K562 (cell line): ENCODE measurements around the gene SLC16A4. TPM values are rescaled to one million over a fixed set of nuclear protein-coding genes. Genes with fewer than 3 reads are reported as not detected.

Experiments
- ATAC-seq: fragments of 200-7000 bp; cut with Tn5 transposase; 3 replicates; pipeline ENCODE4 v1.9.1; 2020; ENCODE audit warnings: moderate library complexity
- BruUV-seq: library from RNA; stranded (reverse); fragments of 400-500 nt; replicated peaks from 2 replicates; lab custom pipeline; 2021; lab: Mats Ljungman, UMichigan
- CTCF ChIA-PET: fragments of 300-600 bp; formaldehyde crosslinking; extraction: SDS; loops from one replicate; lab custom pipeline; 2021; ENCODE audit warnings: low intra/inter-chr PET ratio; lab: Yijun Ruan, JAX
- POLR2A ChIA-PET: fragments of 300-600, 350-650 bp; sonication (Branson Sonifier 250); formaldehyde crosslinking; extraction: SDS; loops from one replicate; lab custom pipeline; 2021; ENCODE audit warnings: antibody characterized with exemption, inconsistent platforms; lab: Yijun Ruan, JAX
- DNase-seq, 4 experiments: peaks; one replicate each; pipeline versions ENCODE4 v3.0.0 to v3.0.0-alpha.2; 2011 to 2018; ENCODE audit warnings: low spot score in 3 of 4, mixed read lengths in 3 of 4; ENCODE audit errors: extremely low read depth in 1 of 4
- FAIRE-seq: peaks from 2 replicates; lab custom pipeline; 2011; peaks lifted over from hg19 to GRCh38; lab: Jason Lieb, UNC
- H2AFZ ChIP-seq: 2 replicates; pipeline ENCODE4 v1.6.0; 2011; ENCODE audit warnings: low read depth, low read length, control low read depth, inconsistent platforms
- H3K27ac ChIP-seq: fragments of 200-600 bp; 3 replicates; pipeline ENCODE4 v1.8.0; 2011; ENCODE audit warnings: low read depth, mild to moderate bottlenecking, control low read depth, inconsistent platforms, low read length, moderate library complexity, mixed read lengths; ENCODE audit errors: extremely low read depth
- H3K27me3 ChIP-seq, 2 experiments: fragments of 300-600 bp in 1 of 2; 2 replicates in 1 of 2; 3 replicates in 1 of 2; pipeline versions ENCODE4 v1.6.0 to v1.8.0; 2011; ENCODE audit warnings: inconsistent platforms in 2 of 2, low read length in 2 of 2, mild to moderate bottlenecking in 1 of 2, mixed read lengths in 1 of 2, moderate library complexity in 1 of 2; ENCODE audit not compliant: control insufficient read depth in 2 of 2, insufficient read depth in 2 of 2
- H3K36me3 ChIP-seq: fragments of 300-600 bp; 3 replicates; pipeline ENCODE4 v1.8.0; 2011; ENCODE audit warnings: mild to moderate bottlenecking, low read length, inconsistent platforms; ENCODE audit not compliant: control insufficient read depth, insufficient read depth
- H3K4me1 ChIP-seq, 2 experiments: fragments of 200-600 bp in 1 of 2; replicated peaks in 1 of 2; 2 replicates in 1 of 2; 3 replicates in 1 of 2; pipeline versions ENCODE4 v1.5.1 to v1.8.0; 2011; ENCODE audit warnings: inconsistent platforms in 2 of 2, low read length in 2 of 2, mild to moderate bottlenecking in 1 of 2, mixed read lengths in 1 of 2, moderate library complexity in 1 of 2; ENCODE audit not compliant: control insufficient read depth in 2 of 2, insufficient read depth in 2 of 2
- H3K4me2 ChIP-seq: 2 replicates; pipeline ENCODE4 v1.6.1; 2011; ENCODE audit warnings: low read length, control low read depth, inconsistent platforms, mixed read lengths; ENCODE audit not compliant: insufficient read depth
- H3K4me3 ChIP-seq: fragments of 200-600 bp; sonication (generic), shearing (Covaris generic); 2 replicates; pipeline ENCODE4 v1.5.1; 2016; ENCODE audit warnings: control low read depth, inconsistent platforms
- H3K79me2 ChIP-seq: fragments of 200-600 bp; 3 replicates; pipeline ENCODE4 v1.8.0; 2011; ENCODE audit warnings: low read length, inconsistent platforms; ENCODE audit not compliant: control insufficient read depth, insufficient read depth
- H3K9ac ChIP-seq, 2 experiments: 2 replicates each; pipeline versions ENCODE4 v1.6.0 to v1.6.1; 2011; ENCODE audit warnings: low read depth in 2 of 2, low read length in 2 of 2, control low read depth in 1 of 2, inconsistent platforms in 1 of 2, mild to moderate bottlenecking in 1 of 2, mixed read lengths in 1 of 2; ENCODE audit not compliant: insufficient read depth in 1 of 2
- H3K9me1 ChIP-seq: one replicate; pipeline ENCODE4 v1.6.0; 2011; ENCODE audit warnings: inconsistent platforms, mild to moderate bottlenecking, low read length, moderate library complexity; ENCODE audit not compliant: control insufficient read depth, insufficient read depth
- H3K9me3 ChIP-seq: replicated peaks from 2 replicates; pipeline ENCODE4 v1.5.1; 2011; ENCODE audit warnings: low read depth, low read length, inconsistent platforms; ENCODE audit not compliant: control insufficient read depth, insufficient read depth
- H4K20me1 ChIP-seq: replicated peaks from 2 replicates; pipeline ENCODE4 v1.6.1; 2011; ENCODE audit warnings: low read length, inconsistent platforms, mixed read lengths; ENCODE audit not compliant: control insufficient read depth, insufficient read depth
- BCOR ChIP-seq: fragments of 450-650 bp; IDR thresholded peaks from 2 replicates; pipeline ENCODE4 v1.6.1; 2016
- BRD4 ChIP-seq: fragments of 200-600 bp; sonication (generic); IDR thresholded peaks from 2 replicates; pipeline ENCODE4 v1.6.1; 2017; ENCODE audit warnings: inconsistent platforms
- KDM2B ChIP-seq: fragments of 250-450 bp; sonication (Bioruptor Pico); IDR thresholded peaks from 2 replicates; pipeline ENCODE4 v1.8.0; 2021; ENCODE audit warnings: mild to moderate bottlenecking, moderate library complexity
- MEF2A ChIP-seq: IDR thresholded peaks from 2 replicates; pipeline ENCODE4 v1.6.1; 2011; ENCODE audit warnings: low read depth, mild to moderate bottlenecking, low read length, moderate library complexity; ENCODE audit not compliant: control insufficient read depth
- MIER1 ChIP-seq: fragments of 450-650 bp; IDR thresholded peaks from 2 replicates; pipeline ENCODE4 v1.6.1; 2016; ENCODE audit warnings: antibody characterized with exemption, mild to moderate bottlenecking, low read depth
- NR1H2 ChIP-seq: sonication (generic); formaldehyde crosslinking; IDR thresholded peaks from 2 replicates; pipeline ENCODE4 v1.4.0; 2020; ENCODE audit warnings: mild to moderate bottlenecking, missing genetic modification reagents
- POLR2G ChIP-seq: fragments of 200-400 bp; formaldehyde crosslinking; IDR thresholded peaks from 2 replicates; pipeline ENCODE4 v1.6.1; 2017; ENCODE audit warnings: low read depth, mild to moderate bottlenecking, antibody characterized with exemption, low read length, moderate library complexity
- PTBP1 ChIP-seq: fragments of 200-400 bp; formaldehyde crosslinking; IDR thresholded peaks from 2 replicates; pipeline ENCODE4 v1.6.1; 2017; ENCODE audit warnings: low read depth, low read length
- PTRF ChIP-seq: fragments of 450-650 bp; IDR thresholded peaks from 2 replicates; pipeline ENCODE4 v1.6.1; 2016; ENCODE audit warnings: mild to moderate bottlenecking, missing genetic modification characterization, missing compliant biosample characterization
- TBP ChIP-seq: optimal IDR thresholded peaks from 2 replicates; pipeline ENCODE3; 2011; ENCODE audit warnings: low read depth, low read length, improper control_type of control experiment
- TGIF2 ChIP-seq: sonication (generic); formaldehyde crosslinking; IDR thresholded peaks from 2 replicates; pipeline ENCODE4 v1.8.1; 2022; ENCODE audit warnings: mild to moderate bottlenecking, missing genetic modification reagents, moderate library complexity
- ZFP1 ChIP-seq: fragments of 450-650 bp; formaldehyde crosslinking; IDR thresholded peaks from 2 replicates; pipeline ENCODE4 v1.4.0; 2020; ENCODE audit warnings: mild to moderate bottlenecking, mixed read lengths
- ZNF431 ChIP-seq: sonication (generic); formaldehyde crosslinking; IDR thresholded peaks from 2 replicates; pipeline ENCODE4 v1.8.0; 2022; ENCODE audit warnings: mild to moderate bottlenecking, missing genetic modification reagents
- ZNF780A ChIP-seq: fragments of 250-450 bp; sonication (Bioruptor Pico); IDR thresholded peaks from 2 replicates; pipeline ENCODE4 v1.5.0; 2021; ENCODE audit warnings: mild to moderate bottlenecking
- WGBS: fragments of 100-300 bp; shearing (Covaris generic); methylation state at CpG from one replicate; pipeline ENCODE4 v1.1.6; 2016; ENCODE audit warnings: low coverage, mixed read lengths; ENCODE audit not compliant: insufficient coverage; ENCODE audit errors: missing lambda C conversion rate; 5-methylcytosine and 5-hydroxymethylcytosine counted together
- in situ Hi-C: fragments of 300-500 bp; cut with MboI; formaldehyde crosslinking; loops from 4 replicates; pipeline ENCODE4 v1.15.0; 2018; ENCODE audit warnings: inconsistent platforms, mixed read lengths
- intact Hi-C: fragments of 100-400 bp; cut with micrococcal nuclease; formaldehyde crosslinking; loops from 2 replicates; pipeline ENCODE4 v1.14.2; 2022
- polyA plus RNA-seq, 8 experiments: library from polyadenylated mRNA; depleted of rRNA in 4 of 8; stranded (reverse) in 5 of 8; unstranded in 3 of 8; fragments of >200 nt; fragmentation: Nextera tagmentation in 2 of 8; fragmentation: Illumina TruSeq in 1 of 8; extraction: Ambion mirVana in 2 of 8; extraction: Trizol in 1 of 8; gene quantifications; 2 replicates each; pipeline versions ENCODE4 v1.2.1 to v1.2.3, GENCODE V29; 2011 to 2014; ENCODE audit warnings: inconsistent platforms in 1 of 8, missing spikeins in 1 of 8
- total RNA-seq, 7 experiments: library from RNA; depleted of rRNA in 6 of 7; stranded (reverse); fragments of >200 nt in 6 of 7; fragmentation: Illumina TruSeq in 2 of 7; extraction: Trizol in 2 of 7; gene quantifications; 2 replicates each; pipeline versions ENCODE4 v1.2.1 to v1.2.3, GENCODE V29; 2011 to 2021; ENCODE audit warnings: low replicate concordance in 1 of 7
- TF ChIP-seq, protein P1 (sequence below), 2 experiments: fragments of 450-650 bp; IDR thresholded peaks; 2 replicates each; pipeline ENCODE4 v1.6.1; 2016
- TF ChIP-seq, protein P2 (sequence below): sonication (generic); formaldehyde crosslinking; IDR thresholded peaks from 2 replicates; pipeline ENCODE4 v1.8.1; 2023; ENCODE audit warnings: mild to moderate bottlenecking, missing genetic modification reagents
- TF ChIP-seq, protein P3 (sequence below): fragments of 450-650 bp; IDR thresholded peaks from 2 replicates; pipeline ENCODE4 v1.6.1; 2018; ENCODE audit not compliant: partially characterized antibody

The SLC16A4 gene
- total and polyA plus RNA-seq, 9 of the 15 experiments (the other 6 are each of a cell fraction or from before 2014, with no cell fraction given), result 0.04 to 0.31 (median 0.18) TPM; not detected in 1

DNA sequence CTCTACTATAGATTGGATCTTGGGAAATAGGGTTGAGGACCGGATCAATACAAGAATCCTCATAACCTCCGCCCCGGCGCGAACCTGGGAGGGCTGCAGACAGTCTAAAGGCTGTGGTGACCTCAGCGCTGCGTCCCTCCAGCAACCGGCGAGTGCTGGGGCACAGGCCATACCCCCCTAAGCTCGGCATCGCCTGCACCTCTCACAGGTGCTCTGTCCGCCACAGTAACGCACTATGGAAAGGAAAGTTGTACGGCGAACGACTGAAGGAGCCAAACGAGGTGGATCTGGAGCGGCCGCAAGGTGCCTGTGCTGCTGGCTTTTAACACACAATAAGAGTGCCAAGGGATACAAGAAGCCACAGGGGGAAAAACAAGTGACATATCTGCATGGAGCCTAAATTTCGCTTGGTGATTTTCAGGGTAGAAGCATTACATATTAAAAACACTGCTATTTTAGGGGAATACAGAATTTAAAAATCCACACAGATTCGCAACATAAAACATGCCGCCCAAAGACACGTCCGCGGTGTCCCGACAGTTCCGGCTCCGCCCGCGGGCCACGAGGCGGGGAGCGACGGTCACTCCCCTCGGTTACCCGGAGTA, 53.0 kb downstream of the SLC16A4 start:
- Histone ChIP-seq H3K79me2 (peaks cover 55% of the 10 kb centered on the region), H3K27ac (peak overlapping the region; percentile 94), H3K4me1 (peaks cover 34 to 38% of the 10 kb centered on the region in 2 experiments), H3K4me3 (peak overlapping the region; percentile 82), H3K36me3 (peaks cover 28% of the 10 kb centered on the region), H3K9me3 (no peaks in the 10 kb centered on the region), H3K4me2 (peak overlapping the region; percentile 87), H3K9me1 (peaks cover 4% of the 10 kb centered on the region), H3K27me3 (no peaks in the 10 kb centered on the region), H4K20me1 (peaks cover 34% of the 10 kb centered on the region), H2AFZ (peak overlapping the region; percentile 94), H3K9ac (peak overlapping the region; percentile 96 to 99)
- intact Hi-C loops, result loop anchor here (1.0 to 10.0 kb wide), 4 partner anchors 69 to 627 kb away; partner anchors contain the start of genes LAMTOR5, LRIF1 and STRIP1
- WGBS, result under 1% methylated on average over 36 of the region's 36 CpGs
- POLR2A ChIA-PET, result interaction anchor here (0.5 to 4.0 kb wide), 29 partner anchors 9 to 446 kb away, joined by 3 to 74 read pairs (median 4); no protein-coding TSS in a partner anchor
- DNase-seq (peak; percentile 39 to 74 (median 50)), FAIRE-seq (peak; percentile 23), ATAC-seq (peak; percentile 13)
- TSS peak; percentile 76 for BruUV-seq
- CTCF ChIA-PET, result no interaction called here
- in situ Hi-C loops, result no loop called here
- TF ChIP-seq, protein P1, sequence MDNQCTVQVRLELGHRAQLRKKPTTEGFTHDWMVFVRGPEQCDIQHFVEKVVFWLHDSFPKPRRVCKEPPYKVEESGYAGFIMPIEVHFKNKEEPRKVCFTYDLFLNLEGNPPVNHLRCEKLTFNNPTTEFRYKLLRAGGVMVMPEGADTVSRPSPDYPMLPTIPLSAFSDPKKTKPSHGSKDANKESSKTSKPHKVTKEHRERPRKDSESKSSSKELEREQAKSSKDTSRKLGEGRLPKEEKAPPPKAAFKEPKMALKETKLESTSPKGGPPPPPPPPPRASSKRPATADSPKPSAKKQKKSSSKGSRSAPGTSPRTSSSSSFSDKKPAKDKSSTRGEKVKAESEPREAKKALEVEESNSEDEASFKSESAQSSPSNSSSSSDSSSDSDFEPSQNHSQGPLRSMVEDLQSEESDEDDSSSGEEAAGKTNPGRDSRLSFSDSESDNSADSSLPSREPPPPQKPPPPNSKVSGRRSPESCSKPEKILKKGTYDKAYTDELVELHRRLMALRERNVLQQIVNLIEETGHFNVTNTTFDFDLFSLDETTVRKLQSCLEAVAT (IDR thresholded peaks at IDR 0.05), result 0 out of 4 replicates have a peak, but pooled peaks have one; percentile 16 to 24
- TF ChIP-seq MEF2A, result no peak
- TF ChIP-seq POLR2G, result no peak
- TF ChIP-seq BCOR, result no peak
- 0 out of 2 replicates have a peak, but pooled peaks have one; percentile 23 for TF ChIP-seq TGIF2 (CRISPR knock-in tag)
- no peak for TF ChIP-seq ZNF431
- TF ChIP-seq, protein P2, sequence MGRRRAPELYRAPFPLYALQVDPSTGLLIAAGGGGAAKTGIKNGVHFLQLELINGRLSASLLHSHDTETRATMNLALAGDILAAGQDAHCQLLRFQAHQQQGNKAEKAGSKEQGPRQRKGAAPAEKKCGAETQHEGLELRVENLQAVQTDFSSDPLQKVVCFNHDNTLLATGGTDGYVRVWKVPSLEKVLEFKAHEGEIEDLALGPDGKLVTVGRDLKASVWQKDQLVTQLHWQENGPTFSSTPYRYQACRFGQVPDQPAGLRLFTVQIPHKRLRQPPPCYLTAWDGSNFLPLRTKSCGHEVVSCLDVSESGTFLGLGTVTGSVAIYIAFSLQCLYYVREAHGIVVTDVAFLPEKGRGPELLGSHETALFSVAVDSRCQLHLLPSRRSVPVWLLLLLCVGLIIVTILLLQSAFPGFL (CRISPR knock-in tag), result peak; percentile 92; the same call in 1 of the 2 replicates
- 0 out of 2 replicates have a peak, but pooled peaks have one; percentile 8 for TF ChIP-seq PTBP1
- peak; percentile 91 for TF ChIP-seq BRD4
- TF ChIP-seq, protein P3, sequence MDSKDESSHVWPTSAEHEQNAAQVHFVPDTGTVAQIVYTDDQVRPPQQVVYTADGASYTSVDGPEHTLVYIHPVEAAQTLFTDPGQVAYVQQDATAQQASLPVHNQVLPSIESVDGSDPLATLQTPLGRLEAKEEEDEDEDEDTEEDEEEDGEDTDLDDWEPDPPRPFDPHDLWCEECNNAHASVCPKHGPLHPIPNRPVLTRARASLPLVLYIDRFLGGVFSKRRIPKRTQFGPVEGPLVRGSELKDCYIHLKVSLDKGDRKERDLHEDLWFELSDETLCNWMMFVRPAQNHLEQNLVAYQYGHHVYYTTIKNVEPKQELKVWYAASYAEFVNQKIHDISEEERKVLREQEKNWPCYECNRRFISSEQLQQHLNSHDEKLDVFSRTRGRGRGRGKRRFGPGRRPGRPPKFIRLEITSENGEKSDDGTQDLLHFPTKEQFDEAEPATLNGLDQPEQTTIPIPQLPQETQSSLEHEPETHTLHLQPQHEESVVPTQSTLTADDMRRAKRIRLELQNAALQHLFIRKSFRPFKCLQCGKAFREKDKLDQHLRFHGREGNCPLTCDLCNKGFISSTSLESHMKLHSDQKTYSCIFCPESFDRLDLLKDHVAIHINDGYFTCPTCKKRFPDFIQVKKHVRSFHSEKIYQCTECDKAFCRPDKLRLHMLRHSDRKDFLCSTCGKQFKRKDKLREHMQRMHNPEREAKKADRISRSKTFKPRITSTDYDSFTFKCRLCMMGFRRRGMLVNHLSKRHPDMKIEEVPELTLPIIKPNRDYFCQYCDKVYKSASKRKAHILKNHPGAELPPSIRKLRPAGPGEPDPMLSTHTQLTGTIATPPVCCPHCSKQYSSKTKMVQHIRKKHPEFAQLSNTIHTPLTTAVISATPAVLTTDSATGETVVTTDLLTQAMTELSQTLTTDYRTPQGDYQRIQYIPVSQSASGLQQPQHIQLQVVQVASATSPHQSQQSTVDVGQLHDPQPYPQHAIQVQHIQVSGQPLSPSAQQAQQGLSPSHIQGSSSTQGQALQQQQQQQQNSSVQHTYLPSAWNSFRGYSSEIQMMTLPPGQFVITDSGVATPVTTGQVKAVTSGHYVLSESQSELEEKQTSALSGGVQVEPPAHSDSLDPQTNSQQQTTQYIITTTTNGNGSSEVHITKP, result no peak
- TF ChIP-seq ZNF780A, result no peak
- no peak for TF ChIP-seq KDM2B (CRISPR knock-in tag)
- TF ChIP-seq TBP, result peak; percentile 15
- no peak for TF ChIP-seq NR1H2 (CRISPR knock-in tag)
- peak; percentile 36; the same call in 1 of the 2 replicates for TF ChIP-seq MIER1
- no peak for TF ChIP-seq PTRF (tag)
- TF ChIP-seq ZFP1 (CRISPR knock-in tag), result no peak
